ENCODE results near the gene FBXO10.

GRCh38 chr9:37534412-37534811 is 41.8 kb downstream of the FBXO10 start:
- TF ChIP-seq CTCF (IDR thresholded peaks at IDR 0.05) (no peak), POLR2A (IDR thresholded peaks at IDR 0.05) (no peak)

Measured in breast epithelium (tissue), 3 donors.